NCI-H2029 treated with DMSO at 0.1 percent for 48 hours (cell line): ENCODE measurements around the gene THSD4.

Experiments used
- DNase-seq: peaks from one replicate; lab custom pipeline; 2025; lab: John Stamatoyannopoulos, UW

THSD4 gene

DNA sequence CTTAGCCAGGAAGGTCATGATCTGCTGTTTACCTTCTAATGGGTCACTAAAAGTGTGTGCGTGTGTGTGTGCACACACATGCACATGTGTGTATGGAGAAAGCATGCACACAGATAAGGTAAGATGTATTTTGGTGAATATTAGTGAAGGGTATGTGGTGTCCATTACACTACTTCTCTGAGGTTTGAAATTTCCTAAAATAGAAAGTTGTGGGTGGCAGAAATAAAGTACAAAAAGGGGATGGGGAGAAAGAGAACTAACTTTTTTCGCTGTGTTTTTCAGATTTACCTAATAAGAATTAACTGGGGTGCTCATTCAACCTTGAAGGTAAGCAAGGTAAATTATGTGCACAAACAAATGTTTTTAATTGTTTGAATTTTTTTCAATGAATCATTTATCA, 670.7 kb downstream of the THSD4 start:
- no peak for DNase-seq

- no peak for DNase-seq
Measured at GRCh38 chr15:71786673-71787072, 671.4 kb downstream of the THSD4 start.

DNA sequence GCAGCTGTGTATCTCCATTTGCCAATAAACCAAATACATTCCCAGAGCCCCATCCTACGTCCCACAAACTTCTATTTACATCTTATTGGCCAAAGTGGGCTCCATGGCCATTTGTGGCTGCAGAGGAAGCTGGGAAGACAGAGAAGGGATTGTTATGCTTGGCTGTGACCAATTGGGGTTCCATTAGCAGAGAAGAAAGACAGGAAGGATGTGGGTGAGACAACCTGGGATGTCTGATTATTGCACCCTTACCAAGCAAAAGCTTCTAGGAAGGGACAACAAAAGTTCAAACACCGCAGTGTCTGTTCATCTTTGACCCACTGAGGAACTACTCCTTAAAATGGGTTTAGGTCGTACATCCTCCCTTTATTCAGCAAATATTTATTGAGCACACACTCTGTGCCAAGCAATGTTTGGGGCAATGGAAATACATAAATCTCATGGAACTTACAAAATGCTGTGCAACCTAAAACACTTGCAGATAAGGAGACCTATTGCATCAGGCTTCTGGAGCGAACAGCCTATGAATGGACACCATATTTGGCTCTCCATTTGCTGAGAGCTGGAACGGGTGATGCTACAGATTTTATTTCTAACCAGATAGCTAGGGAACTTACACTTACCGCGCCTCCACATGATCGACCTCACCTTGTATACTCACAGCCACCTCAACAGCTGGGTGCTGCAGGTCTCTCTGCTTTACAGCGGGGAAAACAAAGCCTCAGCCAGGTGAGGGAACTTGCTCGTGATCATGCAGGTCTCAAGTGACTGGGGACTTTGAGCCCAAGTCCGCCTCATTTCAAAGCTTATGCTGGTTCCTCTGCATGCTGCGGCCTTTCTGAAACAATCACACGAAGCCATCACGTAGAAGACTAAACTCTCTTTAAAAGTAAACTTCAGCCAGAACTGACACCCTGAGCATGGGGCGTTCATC, 673.6 kb downstream of the THSD4 start:
- no peak for DNase-seq

DNA sequence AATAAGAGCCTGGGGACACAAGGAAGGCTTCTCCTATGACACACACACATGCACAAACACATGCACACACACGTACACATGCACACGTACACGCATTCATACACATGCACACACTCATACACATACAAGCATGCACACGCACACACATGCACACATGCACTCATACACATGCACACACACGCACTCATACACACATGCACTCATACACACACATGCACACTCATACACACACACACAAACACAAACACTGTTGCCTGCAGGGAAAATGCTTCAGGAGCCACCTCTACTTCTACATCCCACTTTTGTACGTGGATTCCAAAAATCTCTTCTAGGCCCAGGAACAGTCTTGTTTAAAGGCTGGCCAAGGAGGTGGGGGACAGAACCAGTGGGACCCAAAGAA, 674.3 kb downstream of the THSD4 start:
- no peak for DNase-seq

DNA sequence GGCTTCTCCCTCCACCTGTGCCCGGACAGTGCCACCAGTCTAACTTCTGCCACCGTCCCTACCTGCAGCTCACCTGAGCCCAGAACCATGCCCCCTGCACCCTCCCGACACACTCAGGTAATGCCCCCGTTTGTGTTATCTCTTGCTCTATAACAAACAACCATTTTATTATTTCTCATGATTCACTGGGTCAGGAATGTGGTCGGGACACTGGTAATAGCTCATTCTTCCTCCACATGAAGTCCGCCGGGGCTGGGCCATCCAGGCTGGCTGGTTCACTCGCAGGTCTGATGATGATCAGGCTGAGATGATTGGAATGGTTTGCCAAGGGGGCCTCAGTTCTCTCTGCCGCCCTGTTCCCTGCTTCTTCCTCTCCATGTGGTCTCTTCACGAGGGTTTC, 674.8 kb downstream of the THSD4 start:
- no peak for DNase-seq

DNA sequence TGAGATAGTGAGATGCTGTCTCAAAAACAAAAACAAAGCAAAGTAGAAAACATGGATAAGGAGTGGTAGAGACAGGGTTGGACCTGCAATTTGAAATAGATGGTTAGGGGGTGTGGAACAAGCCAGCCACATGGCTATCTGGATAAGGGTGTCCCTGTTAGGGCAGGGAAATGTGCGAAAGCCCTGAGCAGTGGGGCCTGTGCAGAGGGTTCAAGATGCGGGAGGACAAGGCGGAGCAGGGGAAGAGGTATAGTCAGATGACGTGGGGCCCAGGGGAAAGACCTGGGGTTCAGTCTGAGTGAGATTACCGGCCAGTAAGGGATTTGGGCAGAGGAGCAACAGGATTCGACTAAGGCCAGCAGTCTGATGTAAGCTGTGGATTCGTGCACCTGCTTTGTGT, 676.7 kb downstream of the THSD4 start:
- no peak for DNase-seq

GRCh38 chr15:71792521-71792920, 677.2 kb downstream of the THSD4 start:
- no peak for DNase-seq

GRCh38 chr15:71798641-71799040, 683.4 kb downstream of the THSD4 start:
- DNase-seq, result no peak

- no peak for DNase-seq
Measured at GRCh38 chr15:71800190-71800589, 684.9 kb downstream of the THSD4 start.

DNA sequence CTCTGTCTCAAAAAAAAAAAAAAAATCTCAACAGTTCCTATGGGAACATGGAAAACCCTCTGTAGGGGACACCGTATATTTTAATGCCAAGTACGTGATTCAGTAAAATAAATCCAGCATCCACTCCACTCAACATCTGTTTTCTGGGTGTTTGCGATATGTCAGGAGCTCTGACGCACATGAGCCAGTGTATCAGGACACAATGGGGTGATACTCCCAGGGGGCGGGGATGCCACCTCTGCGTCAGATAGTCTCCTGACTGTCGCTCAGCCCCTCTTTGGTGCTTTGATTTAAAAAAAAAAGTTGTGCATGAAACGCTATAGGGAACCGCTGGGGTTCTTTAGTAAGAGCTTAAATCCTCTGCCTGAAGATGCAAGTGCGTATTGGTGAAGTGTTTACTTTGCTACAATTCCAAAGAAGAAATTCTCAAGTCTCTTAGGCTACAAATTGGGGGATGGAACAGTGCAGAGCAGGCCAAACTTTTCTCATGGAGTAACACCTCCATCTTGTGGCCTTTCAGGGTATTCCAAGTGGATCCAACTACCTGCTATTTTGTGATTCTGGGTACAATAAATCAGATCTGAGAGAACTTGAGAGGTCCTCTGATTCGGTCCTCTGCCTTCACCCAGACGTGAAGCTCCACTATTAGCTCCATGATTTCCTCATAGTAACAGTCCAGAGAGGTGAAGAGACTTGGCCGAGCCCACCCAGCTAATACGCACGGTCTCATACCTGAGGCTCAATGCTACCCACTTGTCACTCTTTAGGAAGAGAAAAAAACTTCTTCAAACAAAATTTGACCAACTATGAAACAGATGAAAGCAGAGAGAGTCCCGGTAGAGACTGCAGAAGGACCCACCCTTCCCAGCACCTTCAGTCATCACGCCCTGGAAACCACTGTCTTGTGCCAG, 685.8 kb downstream of the THSD4 start:
- DNase-seq, result no peak

GRCh38 chr15:71801935-71802655, 686.8 kb downstream of the THSD4 start:
- no peak for DNase-seq

DNA sequence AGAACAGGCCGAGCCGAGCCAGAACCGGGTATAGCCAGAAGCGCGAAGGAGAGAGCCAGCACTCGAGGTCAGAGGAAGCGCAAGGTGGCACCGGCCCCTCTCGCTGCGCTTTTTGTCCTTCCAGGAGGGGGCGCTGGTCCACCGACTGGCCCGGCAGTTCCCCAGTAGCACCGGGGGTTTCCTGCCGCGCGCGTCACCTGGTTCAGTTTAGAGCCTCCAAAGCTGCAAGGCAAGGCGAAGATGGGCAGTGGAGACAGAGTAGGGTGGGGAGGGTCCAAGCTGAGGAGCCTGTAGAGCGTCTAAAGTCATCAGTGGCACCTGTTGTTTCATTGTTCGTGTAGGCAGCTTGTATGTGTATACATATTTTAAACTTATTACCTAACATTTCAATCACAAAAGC, 687.5 kb downstream of the THSD4 start:
- no peak for DNase-seq

- no peak for DNase-seq
Measured at GRCh38 chr15:71804226-71804625, 689.0 kb downstream of the THSD4 start.

GRCh38 chr15:71804695-71805470, 689.6 kb downstream of the THSD4 start:
- DNase-seq, result no peak

GRCh38 chr15:71806452-71806931, 691.2 kb downstream of the THSD4 start:
- no peak for DNase-seq

DNA sequence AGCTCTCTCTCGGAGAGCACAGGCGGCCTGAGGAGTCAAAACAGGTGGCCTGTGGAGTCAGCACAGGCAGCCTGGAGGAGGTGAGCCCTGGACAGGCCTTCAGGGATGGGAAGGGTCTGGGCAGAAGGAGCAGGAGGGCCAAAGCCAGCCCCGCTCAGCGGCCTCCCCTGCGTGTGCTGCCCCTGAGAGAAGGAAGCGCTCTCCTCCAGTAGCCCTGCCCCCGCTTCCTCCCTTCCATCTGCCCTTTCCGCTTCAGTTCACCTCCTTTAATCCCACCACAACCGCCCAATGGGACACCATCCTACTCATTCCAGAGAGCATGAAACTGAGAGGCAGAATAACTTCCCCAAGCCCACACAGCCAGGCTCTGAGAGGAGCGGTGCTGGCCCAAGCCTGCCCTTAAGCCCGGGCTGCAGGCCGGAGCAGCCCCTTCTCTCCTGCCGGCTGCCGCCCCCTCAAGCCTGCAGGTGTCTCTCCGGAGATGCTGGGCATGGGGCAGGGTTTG, 691.9 kb downstream of the THSD4 start:
- no peak for DNase-seq

DNA sequence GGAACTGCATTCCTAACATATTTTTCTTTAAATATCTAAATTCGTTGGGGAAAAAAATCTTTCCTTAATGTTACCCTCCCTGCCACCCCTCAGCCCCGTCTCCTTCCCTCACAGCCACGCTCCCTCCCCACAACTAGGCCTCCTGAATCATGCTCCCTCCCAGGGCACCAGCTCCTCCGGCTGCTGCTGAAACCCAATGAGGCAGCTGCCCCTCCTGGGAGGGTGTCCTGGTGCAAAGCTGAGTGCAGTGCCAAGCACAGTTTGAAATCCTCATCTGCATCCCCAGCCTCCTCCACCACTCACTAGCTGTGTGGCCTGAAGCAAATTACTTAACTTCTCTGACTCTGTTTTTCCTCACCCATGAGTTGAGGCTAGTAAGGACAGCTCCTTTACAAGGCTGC, 692.4 kb downstream of the THSD4 start:
- no peak for DNase-seq

DNA sequence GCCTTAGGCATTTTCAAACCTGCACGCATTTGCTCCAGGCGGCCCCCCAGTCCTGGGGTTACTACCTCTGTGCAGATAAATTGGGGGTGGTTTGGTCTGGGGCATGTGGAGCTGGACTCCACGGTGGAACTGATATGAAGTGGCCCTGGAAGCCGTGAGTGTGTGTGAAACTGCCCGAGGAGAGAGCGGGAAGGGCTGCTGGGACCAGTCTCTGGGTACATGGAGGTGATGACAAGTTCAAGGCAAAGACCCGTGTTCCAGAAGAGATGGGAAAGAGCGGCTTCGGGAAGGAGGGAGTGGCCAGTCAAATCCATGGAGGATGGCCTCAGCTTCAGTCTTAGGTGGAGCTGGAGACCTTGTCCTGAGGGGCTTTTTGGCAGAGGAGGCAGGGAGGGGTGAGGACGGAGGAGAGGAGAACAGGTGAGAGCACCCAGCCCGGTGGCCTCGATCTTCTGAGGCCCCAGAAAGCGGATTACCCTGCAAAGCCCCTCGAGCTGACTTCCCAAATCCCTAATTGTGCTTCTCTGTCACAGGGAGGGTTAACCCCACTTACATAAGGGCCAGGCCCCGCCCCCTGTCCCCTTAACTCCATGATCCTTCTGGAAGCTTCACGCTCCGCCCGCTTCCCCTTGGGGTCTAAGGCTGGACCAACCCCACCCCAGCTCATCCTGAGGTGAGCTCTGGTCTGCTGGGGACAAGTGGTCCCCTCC, 693.2 kb downstream of the THSD4 start:
- DNase-seq, result no peak

GRCh38 chr15:71809346-71809745, 694.1 kb downstream of the THSD4 start:
- DNase-seq, result no peak

GRCh38 chr15:71810256-71811035, 695.2 kb downstream of the THSD4 start, which contains the start of gene NR2E3:
Gene NR2E3 (plus strand): TSS chr15:71810554. CDS start chr15:71810744, 190 bp downstream.
- no peak for DNase-seq
